ENCODE results near the gene RAD51.
A peak's percentile ranks its signal among the peaks of the same experiment; 100 is the strongest.

RAD51 gene

GRCh38 chr15:40702077-40702476, 7.1 kb downstream of the RAD51 start:
- no peak overlapping the region for H3K4me3 ChIP-seq (ENCODE audit: low read length)
- H3K79me2 ChIP-seq (ENCODE audit: low read length): peaks cover 22% of the 10 kb centered on the region
- no peak overlapping the region for H3K9ac ChIP-seq (ENCODE audit: low read length)
- peak; percentile 58 for DNase-seq
- no peak overlapping the region for H3K27ac ChIP-seq (ENCODE audit: low read length)
- no peaks in the 10 kb centered on the region for H3K4me1 ChIP-seq (ENCODE audit: low read length)
- TF ChIP-seq CTCF (IDR thresholded peaks at IDR 0.05; ENCODE audit: low read length): peak; percentile 38
- no peak for TF ChIP-seq EZH2phosphoT487 (IDR thresholded peaks at IDR 0.05; ENCODE audit: low read length)
- no peaks in the 10 kb centered on the region for H4K20me1 ChIP-seq (ENCODE audit: insufficient read depth, low read length)
- H3K4me2 ChIP-seq (ENCODE audit: low read depth, low read length): no peak overlapping the region
- H3F3A ChIP-seq (ENCODE audit: insufficient read depth, low read length): no peaks in the 10 kb centered on the region
- no peaks in the 10 kb centered on the region for H3K9me3 ChIP-seq (replicated peaks; ENCODE audit: insufficient read depth, low read length)
- no peak overlapping the region for H2AFZ ChIP-seq (ENCODE audit: low read length)
- H3K27me3 ChIP-seq (replicated peaks; ENCODE audit: insufficient read depth, low read length): no peaks in the 10 kb centered on the region
- no peaks in the 10 kb centered on the region for H3K9me2 ChIP-seq (replicated peaks; ENCODE audit: insufficient read depth, low read length)
- H3K36me3 ChIP-seq (replicated peaks; ENCODE audit: insufficient read depth, low read length): peaks cover 7% of the 10 kb centered on the region; the same call in 1 of the 2 replicates

DNA sequence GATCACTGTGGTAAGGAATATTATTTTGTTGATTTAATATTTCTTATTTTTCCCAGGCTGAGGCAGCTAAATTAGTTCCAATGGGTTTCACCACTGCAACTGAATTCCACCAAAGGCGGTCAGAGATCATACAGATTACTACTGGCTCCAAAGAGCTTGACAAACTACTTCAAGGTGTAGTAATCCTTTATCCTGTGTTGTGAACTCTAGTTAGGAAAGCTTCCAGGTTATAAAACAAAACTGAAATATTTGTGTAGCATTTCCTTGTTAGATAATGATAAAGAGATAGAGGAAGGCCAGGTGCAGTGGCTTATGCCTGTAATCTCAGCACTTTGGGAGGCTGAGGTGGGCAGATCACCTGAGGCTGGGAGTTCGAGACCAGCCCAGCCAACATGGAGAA, 11.1 kb downstream of the RAD51 start:
- peaks cover 7% of the 10 kb centered on the region; the same call in 1 of the 2 replicates for H3K36me3 ChIP-seq (replicated peaks; ENCODE audit: insufficient read depth, low read length)

GRCh38 chr15:40714144-40714543, 19.2 kb downstream of the RAD51 start:
- H3K4me1 ChIP-seq (ENCODE audit: low read length): no peaks in the 10 kb centered on the region
- no peak for TF ChIP-seq CTCF (IDR thresholded peaks at IDR 0.05; ENCODE audit: low read length)
- no peak for TF ChIP-seq EZH2phosphoT487 (IDR thresholded peaks at IDR 0.05; ENCODE audit: low read length)
- no peak for TF ChIP-seq EZH2 (optimal IDR thresholded peaks at IDR 0.05; ENCODE audit: low read depth, low read length)
- no peaks in the 10 kb centered on the region for H3K79me2 ChIP-seq (ENCODE audit: low read length)
- H3K27me3 ChIP-seq (replicated peaks; ENCODE audit: insufficient read depth, low read length): no peaks in the 10 kb centered on the region
- no peak for DNase-seq
- H3K9me3 ChIP-seq (replicated peaks; ENCODE audit: insufficient read depth, low read length): no peaks in the 10 kb centered on the region
- H3K9ac ChIP-seq (ENCODE audit: low read length): no peak overlapping the region
- no peak overlapping the region for H2AFZ ChIP-seq (ENCODE audit: low read length)
- no peak overlapping the region for H3K27ac ChIP-seq (ENCODE audit: low read length)
- no peaks in the 10 kb centered on the region for H3F3A ChIP-seq (ENCODE audit: insufficient read depth, low read length)
- H4K20me1 ChIP-seq (ENCODE audit: insufficient read depth, low read length): no peaks in the 10 kb centered on the region
- H3K9me2 ChIP-seq (replicated peaks; ENCODE audit: insufficient read depth, low read length): no peaks in the 10 kb centered on the region
- H3K4me2 ChIP-seq (ENCODE audit: low read depth, low read length): no peak overlapping the region
- H3K4me3 ChIP-seq (ENCODE audit: low read length): no peak overlapping the region
- H3K36me3 ChIP-seq (replicated peaks; ENCODE audit: insufficient read depth, low read length): peaks cover 6% of the 10 kb centered on the region; the same call in 1 of the 2 replicates

More for the DNA sequence above, 11.1 kb downstream of the RAD51 start:
- Histone ChIP-seq H3K4me3 (ENCODE audit: low read length) (no peak overlapping the region), H3K79me2 (ENCODE audit: low read length) (peaks cover 6% of the 10 kb centered on the region), H2AFZ (ENCODE audit: low read length) (no peak overlapping the region), H4K20me1 (ENCODE audit: insufficient read depth, low read length) (no peaks in the 10 kb centered on the region), H3K27ac (ENCODE audit: low read length) (no peak overlapping the region), H3F3A (ENCODE audit: insufficient read depth, low read length) (no peaks in the 10 kb centered on the region), H3K9ac (ENCODE audit: low read length) (no peak overlapping the region), H3K9me2 (replicated peaks; ENCODE audit: insufficient read depth, low read length) (no peaks in the 10 kb centered on the region), H3K27me3 (replicated peaks; ENCODE audit: insufficient read depth, low read length) (no peaks in the 10 kb centered on the region), H3K4me2 (ENCODE audit: low read depth, low read length) (no peak overlapping the region), H3K9me3 (replicated peaks; ENCODE audit: insufficient read depth, low read length) (no peaks in the 10 kb centered on the region), H3K4me1 (ENCODE audit: low read length) (no peaks in the 10 kb centered on the region)
- no peak for DNase-seq
- TF ChIP-seq CTCF (IDR thresholded peaks at IDR 0.05; ENCODE audit: low read length): no peak
- TF ChIP-seq EZH2phosphoT487 (IDR thresholded peaks at IDR 0.05; ENCODE audit: low read length): no peak
- no peak for TF ChIP-seq EZH2 (optimal IDR thresholded peaks at IDR 0.05; ENCODE audit: low read depth, low read length)

All from MM.1S (cell line).